PC-3 (cell line): ENCODE results near the gene DNAJA2.

Experiments
- EZH2 ChIP-seq: fragments of 300-600 bp; sonication (generic); IDR thresholded peaks from one replicate; pipeline ENCODE4 v1.6.1; 2017; ENCODE audit warnings: antibody characterized with exemption, mild to moderate bottlenecking, low read length; ENCODE audit not compliant: unreplicated experiment
- EZH2phosphoT487 ChIP-seq: fragments of 300-600 bp; sonication (generic); IDR thresholded peaks from 2 replicates; pipeline ENCODE4 v1.6.1; 2018; ENCODE audit warnings: mild to moderate bottlenecking, antibody characterized with exemption, low read length, borderline replicate concordance
- TF ChIP-seq, protein P1 (sequence below): fragments of 300-600 bp; sonication (generic); conservative IDR thresholded peaks from 2 replicates; pipeline ENCODE4 v1.5.1; 2017; ENCODE audit warnings: antibody characterized with exemption, low read depth, mild to moderate bottlenecking, low read length

- TF ChIP-seq, protein P1, sequence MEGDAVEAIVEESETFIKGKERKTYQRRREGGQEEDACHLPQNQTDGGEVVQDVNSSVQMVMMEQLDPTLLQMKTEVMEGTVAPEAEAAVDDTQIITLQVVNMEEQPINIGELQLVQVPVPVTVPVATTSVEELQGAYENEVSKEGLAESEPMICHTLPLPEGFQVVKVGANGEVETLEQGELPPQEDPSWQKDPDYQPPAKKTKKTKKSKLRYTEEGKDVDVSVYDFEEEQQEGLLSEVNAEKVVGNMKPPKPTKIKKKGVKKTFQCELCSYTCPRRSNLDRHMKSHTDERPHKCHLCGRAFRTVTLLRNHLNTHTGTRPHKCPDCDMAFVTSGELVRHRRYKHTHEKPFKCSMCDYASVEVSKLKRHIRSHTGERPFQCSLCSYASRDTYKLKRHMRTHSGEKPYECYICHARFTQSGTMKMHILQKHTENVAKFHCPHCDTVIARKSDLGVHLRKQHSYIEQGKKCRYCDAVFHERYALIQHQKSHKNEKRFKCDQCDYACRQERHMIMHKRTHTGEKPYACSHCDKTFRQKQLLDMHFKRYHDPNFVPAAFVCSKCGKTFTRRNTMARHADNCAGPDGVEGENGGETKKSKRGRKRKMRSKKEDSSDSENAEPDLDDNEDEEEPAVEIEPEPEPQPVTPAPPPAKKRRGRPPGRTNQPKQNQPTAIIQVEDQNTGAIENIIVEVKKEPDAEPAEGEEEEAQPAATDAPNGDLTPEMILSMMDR: no peak
- TF ChIP-seq EZH2 (no peak), EZH2phosphoT487 (no peak)
Observed at GRCh38 chr16:46973207-46973995, at the start of gene DNAJA2.
